ENCODE measurements around the gene GPC6. TPM values are rescaled to one million over a fixed set of nuclear protein-coding genes. Genes with fewer than 3 reads are reported as not detected.

The GPC6 gene
- 6.5 and 6.7 TPM in 2 replicates for polyA plus RNA-seq (2012; rRNA removed)
- polyA plus RNA-seq (2012; cell fraction: cytosol; rRNA removed) = 6.6 and 7.3 TPM in 2 replicates
- polyA plus RNA-seq (2012; cell fraction: nucleus; rRNA removed) = 2.0 and 5.7 TPM in 2 replicates

DNA sequence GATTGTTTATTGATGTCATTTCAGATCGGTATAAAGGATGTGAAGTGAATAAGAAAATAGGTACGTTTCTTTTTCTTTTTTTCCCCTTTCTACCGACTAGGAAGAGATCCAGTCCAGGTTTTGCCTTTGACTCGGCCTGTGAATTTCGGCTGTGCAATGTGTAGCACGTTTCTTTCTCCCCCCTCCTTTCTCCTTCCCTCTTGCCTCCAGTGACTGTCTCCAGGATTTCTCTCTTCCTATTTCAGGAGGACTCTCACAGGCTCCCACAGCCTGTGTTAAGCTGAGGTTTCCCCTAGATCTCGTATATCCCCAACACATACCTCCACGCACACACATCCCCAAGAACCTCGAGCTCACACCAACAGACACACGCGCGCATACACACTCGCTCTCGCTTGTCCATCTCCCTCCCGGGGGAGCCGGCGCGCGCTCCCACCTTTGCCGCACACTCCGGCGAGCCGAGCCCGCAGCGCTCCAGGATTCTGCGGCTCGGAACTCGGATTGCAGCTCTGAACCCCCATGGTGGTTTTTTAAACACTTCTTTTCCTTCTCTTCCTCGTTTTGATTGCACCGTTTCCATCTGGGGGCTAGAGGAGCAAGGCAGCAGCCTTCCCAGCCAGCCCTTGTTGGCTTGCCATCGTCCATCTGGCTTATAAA lies at the start of gene GPC6:
GPC6 (plus strand) TSS at position 185 of the 657 bp plus-strand sequence.
- peak within 1 kb of the TSS; percentile 93 to 97 for H3K4me3 ChIP-seq (ENCODE audit: low read depth in 2 of 2, low read length in 1 of 2)
- ChIA-PET CTCF (interaction anchor here (0.7 to 2.5 kb wide), 7 partner anchors 17 to 1209 kb away, joined by 3 to 9 read pairs (median 3); no protein-coding TSS in a partner anchor), POLR2A (interaction anchor here (0.5 kb wide), 1 partner anchor 44 kb away, joined by 3 read pairs; no protein-coding TSS in a partner anchor)
- H3K27ac ChIP-seq (ENCODE audit: low read depth in 2 of 2, low read length in 1 of 2) = peak within 1 kb of the TSS; percentile 81 to 98
- H3K27me3 ChIP-seq (ENCODE audit: insufficient read depth) = no peaks in the 10 kb centered on the region
- H2AFZ ChIP-seq (ENCODE audit: low read depth) = peak within 1 kb of the TSS; percentile 95
- no peaks in the 10 kb centered on the region for H4K20me1 ChIP-seq (ENCODE audit: insufficient read depth)
- WGBS (ENCODE audit: low lambda C conversion rate) = under 1% methylated on average over 31 of the region's 31 CpGs
- H3K79me2 ChIP-seq (ENCODE audit: insufficient read depth) = peaks cover 28% of the 10 kb centered on the region
- no peaks in the 10 kb centered on the region for H3K36me3 ChIP-seq (replicated peaks in 1 of 2; ENCODE audit: control insufficient read depth in 1 of 2, insufficient read depth in 2 of 2, low read length in 1 of 2)
- peak; percentile 80 for DNase-seq
- peak within 1 kb of the TSS; percentile 88 for H3K4me2 ChIP-seq
- H3K9ac ChIP-seq = peak within 1 kb of the TSS; percentile 87
- no peaks in the 10 kb centered on the region for H3K9me3 ChIP-seq
- H3F3A ChIP-seq (replicated peaks; ENCODE audit: insufficient read depth) = peaks cover 5% of the 10 kb centered on the region
- H3K9me2 ChIP-seq = no peaks in the 10 kb centered on the region
- peaks cover 10 to 16% of the 10 kb centered on the region in 2 experiments; a peak in 3 of 4 replicates for H3K4me1 ChIP-seq (ENCODE audit: control insufficient read depth in 1 of 2, insufficient read depth in 2 of 2, low read depth in 1 of 2, low read length in 1 of 2)
- 0 out of 2 replicates have a peak, but pooled peaks have one; percentile 46 for TF ChIP-seq RFX5 (IDR thresholded peaks at IDR 0.05; ENCODE audit: low read length)
- no peak for TF ChIP-seq EZH2phosphoT487 (IDR thresholded peaks at IDR 0.05; ENCODE audit: borderline replicate concordance, low read depth)
- no peak for TF ChIP-seq ELF1 (IDR thresholded peaks at IDR 0.05)
- TF ChIP-seq, protein P1, sequence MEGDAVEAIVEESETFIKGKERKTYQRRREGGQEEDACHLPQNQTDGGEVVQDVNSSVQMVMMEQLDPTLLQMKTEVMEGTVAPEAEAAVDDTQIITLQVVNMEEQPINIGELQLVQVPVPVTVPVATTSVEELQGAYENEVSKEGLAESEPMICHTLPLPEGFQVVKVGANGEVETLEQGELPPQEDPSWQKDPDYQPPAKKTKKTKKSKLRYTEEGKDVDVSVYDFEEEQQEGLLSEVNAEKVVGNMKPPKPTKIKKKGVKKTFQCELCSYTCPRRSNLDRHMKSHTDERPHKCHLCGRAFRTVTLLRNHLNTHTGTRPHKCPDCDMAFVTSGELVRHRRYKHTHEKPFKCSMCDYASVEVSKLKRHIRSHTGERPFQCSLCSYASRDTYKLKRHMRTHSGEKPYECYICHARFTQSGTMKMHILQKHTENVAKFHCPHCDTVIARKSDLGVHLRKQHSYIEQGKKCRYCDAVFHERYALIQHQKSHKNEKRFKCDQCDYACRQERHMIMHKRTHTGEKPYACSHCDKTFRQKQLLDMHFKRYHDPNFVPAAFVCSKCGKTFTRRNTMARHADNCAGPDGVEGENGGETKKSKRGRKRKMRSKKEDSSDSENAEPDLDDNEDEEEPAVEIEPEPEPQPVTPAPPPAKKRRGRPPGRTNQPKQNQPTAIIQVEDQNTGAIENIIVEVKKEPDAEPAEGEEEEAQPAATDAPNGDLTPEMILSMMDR (IDR thresholded peaks at IDR 0.05) = no peak
- TF ChIP-seq SIN3A (IDR thresholded peaks at IDR 0.05; ENCODE audit: borderline replicate concordance, low read depth, low read length) = peak; percentile 77; the same call in 1 of the 2 replicates
- TF ChIP-seq GABPA (IDR thresholded peaks at IDR 0.05; ENCODE audit: low read depth) = no peak
- no peak; the same call in 1 of the 2 replicates for TF ChIP-seq SMC3 (IDR thresholded peaks at IDR 0.05; ENCODE audit: low read depth, low read length)
- TF ChIP-seq CHD2 (IDR thresholded peaks at IDR 0.05; ENCODE audit: low read length, partially characterized antibody) = peak; percentile 63
- TF ChIP-seq MEF2A (IDR thresholded peaks at IDR 0.05; ENCODE audit: borderline replicate concordance, low read depth) = no peak
- TF ChIP-seq POLR2AphosphoS5 (IDR thresholded peaks at IDR 0.05; ENCODE audit: low read depth, low read length) = peak; percentile 66; the same call in 1 of the 2 replicates
- TF ChIP-seq, protein P2, sequence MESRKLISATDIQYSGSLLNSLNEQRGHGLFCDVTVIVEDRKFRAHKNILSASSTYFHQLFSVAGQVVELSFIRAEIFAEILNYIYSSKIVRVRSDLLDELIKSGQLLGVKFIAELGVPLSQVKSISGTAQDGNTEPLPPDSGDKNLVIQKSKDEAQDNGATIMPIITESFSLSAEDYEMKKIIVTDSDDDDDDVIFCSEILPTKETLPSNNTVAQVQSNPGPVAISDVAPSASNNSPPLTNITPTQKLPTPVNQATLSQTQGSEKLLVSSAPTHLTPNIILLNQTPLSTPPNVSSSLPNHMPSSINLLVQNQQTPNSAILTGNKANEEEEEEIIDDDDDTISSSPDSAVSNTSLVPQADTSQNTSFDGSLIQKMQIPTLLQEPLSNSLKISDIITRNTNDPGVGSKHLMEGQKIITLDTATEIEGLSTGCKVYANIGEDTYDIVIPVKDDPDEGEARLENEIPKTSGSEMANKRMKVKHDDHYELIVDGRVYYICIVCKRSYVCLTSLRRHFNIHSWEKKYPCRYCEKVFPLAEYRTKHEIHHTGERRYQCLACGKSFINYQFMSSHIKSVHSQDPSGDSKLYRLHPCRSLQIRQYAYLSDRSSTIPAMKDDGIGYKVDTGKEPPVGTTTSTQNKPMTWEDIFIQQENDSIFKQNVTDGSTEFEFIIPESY (IDR thresholded peaks at IDR 0.05; ENCODE audit: borderline replicate concordance, low read depth) = no peak
- peak; percentile 89 for TF ChIP-seq MXI1 (IDR thresholded peaks at IDR 0.05; ENCODE audit: low read depth, low read length)
- TF ChIP-seq FOXM1 (IDR thresholded peaks at IDR 0.05; ENCODE audit: low read depth) = no peak
- TF ChIP-seq NFIC (IDR thresholded peaks at IDR 0.05; ENCODE audit: borderline replicate concordance) = no peak
- no peak for TF ChIP-seq FOSL2 (IDR thresholded peaks at IDR 0.05; ENCODE audit: borderline replicate concordance, low read depth)
- TF ChIP-seq YY1 (IDR thresholded peaks at IDR 0.05; ENCODE audit: low read depth) = 0 out of 2 replicates have a peak, but pooled peaks have one; percentile 48
- peak; percentile 9; the same call in 1 of the 2 replicates for TF ChIP-seq TCF12 (IDR thresholded peaks at IDR 0.05)
- TF ChIP-seq NRF1 (IDR thresholded peaks at IDR 0.05; ENCODE audit: low read depth, low read length) = no peak
- no peak for TF ChIP-seq GATA2 (CRISPR knock-in tag; IDR thresholded peaks at IDR 0.05)
- peak in 1 of 2 experiments; percentile 50; a peak in 2 of 4 replicates for TF ChIP-seq EP300 (IDR thresholded peaks at IDR 0.05; ENCODE audit: borderline replicate concordance in 1 of 2, low read depth in 1 of 2, low read length in 1 of 2)
- no peak for TF ChIP-seq RXRA (IDR thresholded peaks at IDR 0.05; ENCODE audit: borderline replicate concordance, low read depth)
- TF ChIP-seq TAF1 (IDR thresholded peaks at IDR 0.05; ENCODE audit: borderline replicate concordance, low read depth, low read length) = peak; percentile 79
- TF ChIP-seq FOXJ3 (CRISPR knock-in tag; IDR thresholded peaks at IDR 0.05) = no peak
- TF ChIP-seq, protein P3, sequence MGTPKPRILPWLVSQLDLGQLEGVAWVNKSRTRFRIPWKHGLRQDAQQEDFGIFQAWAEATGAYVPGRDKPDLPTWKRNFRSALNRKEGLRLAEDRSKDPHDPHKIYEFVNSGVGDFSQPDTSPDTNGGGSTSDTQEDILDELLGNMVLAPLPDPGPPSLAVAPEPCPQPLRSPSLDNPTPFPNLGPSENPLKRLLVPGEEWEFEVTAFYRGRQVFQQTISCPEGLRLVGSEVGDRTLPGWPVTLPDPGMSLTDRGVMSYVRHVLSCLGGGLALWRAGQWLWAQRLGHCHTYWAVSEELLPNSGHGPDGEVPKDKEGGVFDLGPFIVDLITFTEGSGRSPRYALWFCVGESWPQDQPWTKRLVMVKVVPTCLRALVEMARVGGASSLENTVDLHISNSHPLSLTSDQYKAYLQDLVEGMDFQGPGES (IDR thresholded peaks at IDR 0.05; ENCODE audit: low read depth, low read length) = no peak
- TF ChIP-seq RAD21 (IDR thresholded peaks at IDR 0.05; ENCODE audit: low read length) = peak; percentile 40
- 0 out of 2 replicates have a peak, but pooled peaks have one; percentile 46 for TF ChIP-seq JUND (IDR thresholded peaks at IDR 0.05)
- TF ChIP-seq, protein P4, sequence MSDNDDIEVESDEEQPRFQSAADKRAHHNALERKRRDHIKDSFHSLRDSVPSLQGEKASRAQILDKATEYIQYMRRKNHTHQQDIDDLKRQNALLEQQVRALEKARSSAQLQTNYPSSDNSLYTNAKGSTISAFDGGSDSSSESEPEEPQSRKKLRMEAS (IDR thresholded peaks at IDR 0.05; ENCODE audit: low read depth) = peak; percentile 92
- TF ChIP-seq, protein P5, sequence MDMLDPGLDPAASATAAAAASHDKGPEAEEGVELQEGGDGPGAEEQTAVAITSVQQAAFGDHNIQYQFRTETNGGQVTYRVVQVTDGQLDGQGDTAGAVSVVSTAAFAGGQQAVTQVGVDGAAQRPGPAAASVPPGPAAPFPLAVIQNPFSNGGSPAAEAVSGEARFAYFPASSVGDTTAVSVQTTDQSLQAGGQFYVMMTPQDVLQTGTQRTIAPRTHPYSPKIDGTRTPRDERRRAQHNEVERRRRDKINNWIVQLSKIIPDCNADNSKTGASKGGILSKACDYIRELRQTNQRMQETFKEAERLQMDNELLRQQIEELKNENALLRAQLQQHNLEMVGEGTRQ (IDR thresholded peaks at IDR 0.05; ENCODE audit: borderline replicate concordance, low read depth, low read length) = no peak
